PC-3 (cell line): ENCODE data around the gene PAK4. TPM values are rescaled to one million over a fixed set of nuclear protein-coding genes. Genes with fewer than 3 reads are reported as not detected.

Experiments
- ATAC-seq: fragments of 200-7000 bp; cut with Tn5 transposase; 2 replicates; pipeline ENCODE4 v1.9.1; 2020; ENCODE audit warnings: mild to moderate bottlenecking, moderate library complexity
- BruUV-seq: library from RNA; stranded (reverse); fragments of 400-500 nt; replicated peaks from 2 replicates; lab custom pipeline; 2021; lab: Mats Ljungman, UMichigan
- CTCF ChIA-PET: fragments of 300-600 bp; sonication (Branson Sonifier 250); formaldehyde crosslinking; loops from one replicate; lab custom pipeline; 2022; ENCODE audit warnings: antibody characterized with exemption; lab: Charles Lee
- POLR2A ChIA-PET: fragments of 300-600 bp; sonication (Branson Sonifier 250); formaldehyde crosslinking; loops from one replicate; lab custom pipeline; 2022; ENCODE audit warnings: antibody characterized with exemption; ENCODE audit not compliant: unreplicated experiment; lab: Charles Lee
- DNase-seq: peaks from one replicate; pipeline ENCODE4 v3.0.0-alpha.2; 2015
- H2AFZ ChIP-seq: fragments of 300-600 bp; sonication (generic); 2 replicates; pipeline ENCODE4 v1.6.0; 2016; ENCODE audit warnings: antibody characterized with exemption, low read length
- H3F3A ChIP-seq: fragments of 300-600 bp; sonication (generic); one replicate; pipeline ENCODE4 v1.6.0; 2017; ENCODE audit warnings: antibody characterized with exemption, low read length, control low read depth, mild to moderate bottlenecking; ENCODE audit not compliant: unreplicated experiment
- H3K27ac ChIP-seq: fragments of 300-600 bp; sonication (generic); 2 replicates; pipeline ENCODE4 v1.5.1; 2016; ENCODE audit warnings: mild to moderate bottlenecking, low read length
- H3K27me3 ChIP-seq: fragments of 300-600 bp; sonication (generic); 2 replicates; pipeline ENCODE4 v1.6.1; 2016; ENCODE audit warnings: low read length, mixed read lengths
- H3K36me3 ChIP-seq: fragments of 300-600 bp; sonication (generic); 2 replicates; pipeline ENCODE4 v1.6.1; 2016; ENCODE audit warnings: low read depth, mixed run types, low read length, mixed read lengths
- H3K4me1 ChIP-seq: fragments of 300-600 bp; sonication (generic); 2 replicates; pipeline ENCODE4 v1.5.1; 2016; ENCODE audit warnings: low read length; ENCODE audit not compliant: insufficient read depth
- H3K4me2 ChIP-seq: fragments of 300-600 bp; sonication (generic); 2 replicates; pipeline ENCODE4 v1.6.0; 2016; ENCODE audit warnings: low read length
- H3K4me3 ChIP-seq: fragments of 300-600 bp; sonication (generic); 2 replicates; pipeline ENCODE4 v1.5.1; 2016; ENCODE audit warnings: mild to moderate bottlenecking, low read length, mixed read lengths
- H3K79me2 ChIP-seq: fragments of 300-600 bp; sonication (generic); 2 replicates; pipeline ENCODE4 v1.6.1; 2017; ENCODE audit warnings: low read length, mixed read lengths
- H3K9ac ChIP-seq: fragments of 300-600 bp; sonication (generic); 2 replicates; pipeline ENCODE4 v1.6.0; 2016; ENCODE audit warnings: mild to moderate bottlenecking, low read length
- H3K9me2 ChIP-seq: fragments of 300-600 bp; sonication (generic); replicated peaks from 2 replicates; pipeline ENCODE4 v1.6.1; 2016; ENCODE audit warnings: mixed run types, low read length, mixed read lengths
- H3K9me3 ChIP-seq: fragments of 300-600 bp; sonication (generic); 2 replicates; pipeline ENCODE4 v1.6.1; 2016; ENCODE audit warnings: low read length, mixed read lengths
- H4K20me1 ChIP-seq: fragments of 300-600 bp; sonication (generic); 2 replicates; pipeline ENCODE4 v1.6.1; 2016; ENCODE audit warnings: low read length, mixed read lengths
- CTCF ChIP-seq: fragments of 300-600 bp; sonication (generic); conservative IDR thresholded peaks from 2 replicates; pipeline ENCODE4 v1.5.1; 2017; ENCODE audit warnings: antibody characterized with exemption, low read depth, mild to moderate bottlenecking, low read length
- EZH2 ChIP-seq: fragments of 300-600 bp; sonication (generic); IDR thresholded peaks from one replicate; pipeline ENCODE4 v1.6.1; 2017; ENCODE audit warnings: antibody characterized with exemption, mild to moderate bottlenecking, low read length; ENCODE audit not compliant: unreplicated experiment
- EZH2phosphoT487 ChIP-seq: fragments of 300-600 bp; sonication (generic); IDR thresholded peaks from 2 replicates; pipeline ENCODE4 v1.6.1; 2018; ENCODE audit warnings: mild to moderate bottlenecking, antibody characterized with exemption, low read length, borderline replicate concordance
- intact Hi-C: fragments of 100-400 bp; cut with micrococcal nuclease; formaldehyde crosslinking; loops from 2 replicates; pipeline ENCODE4 v1.9.0; 2023
- total RNA-seq: library from RNA; depleted of rRNA; stranded (reverse); fragments of >200 nt; gene quantifications from 2 replicates; pipeline ENCODE4 v1.2.3, GENCODE V29; 2014

The PAK4 gene
- total RNA-seq, 1 experiment from 2014 or later: 13.5 TPM

GRCh38 chr19:39200066-39200802 lies 74.6 kb downstream of the PAK4 start:
- POLR2A ChIA-PET: no interaction called here

GRCh38 chr19:39200803-39201115 lies 75.2 kb downstream of the PAK4 start:
- DNase-seq (no peak), ATAC-seq (no peak)
- TF ChIP-seq EZH2phosphoT487 (no peak), EZH2 (no peak), CTCF (no peak)
- ChIA-PET POLR2A (no interaction called here), CTCF (no interaction called here)
- Histone ChIP-seq H3K27me3 (no peaks in the 10 kb centered on the region), H3K79me2 (no peaks in the 10 kb centered on the region), H3K9ac (no peak overlapping the region), H3K4me2 (no peak overlapping the region), H3F3A (no peaks in the 10 kb centered on the region), H4K20me1 (no peaks in the 10 kb centered on the region), H3K36me3 (no peaks in the 10 kb centered on the region), H3K9me2 (no peaks in the 10 kb centered on the region), H3K9me3 (no peaks in the 10 kb centered on the region), H3K4me3 (no peak overlapping the region), H3K4me1 (peaks cover 19% of the 10 kb centered on the region), H3K27ac (no peak overlapping the region), H2AFZ (no peak overlapping the region)
- BruUV-seq: no TSS peak
- intact Hi-C loops: no loop called here

More at GRCh38 chr19:39200066-39200802, 74.6 kb downstream of the PAK4 start:
- Histone ChIP-seq H3K36me3 (no peaks in the 10 kb centered on the region), H3K27me3 (no peaks in the 10 kb centered on the region), H3K79me2 (no peaks in the 10 kb centered on the region), H3K4me1 (peaks cover 23% of the 10 kb centered on the region), H3K4me2 (no peak overlapping the region), H3F3A (no peaks in the 10 kb centered on the region), H3K9me2 (no peaks in the 10 kb centered on the region), H2AFZ (no peak overlapping the region), H4K20me1 (no peaks in the 10 kb centered on the region), H3K9me3 (no peaks in the 10 kb centered on the region), H3K4me3 (no peak overlapping the region), H3K27ac (no peak overlapping the region), H3K9ac (no peak overlapping the region)
- DNase-seq (no peak), ATAC-seq (no peak)
- intact Hi-C loops: no loop called here
- CTCF ChIA-PET: no interaction called here
- TF ChIP-seq EZH2 (no peak), EZH2phosphoT487 (no peak), CTCF (no peak)
- BruUV-seq: no TSS peak

- Histone ChIP-seq H4K20me1 (no peaks in the 10 kb centered on the region), H3K9me2 (no peaks in the 10 kb centered on the region), H3K4me1 (peaks cover 3% of the 10 kb centered on the region; the same call in 1 of the 2 replicates), H3K27ac (no peak overlapping the region), H3K4me3 (no peak overlapping the region), H3K79me2 (no peaks in the 10 kb centered on the region), H3K27me3 (no peaks in the 10 kb centered on the region), H3F3A (no peaks in the 10 kb centered on the region), H3K9me3 (no peaks in the 10 kb centered on the region), H3K36me3 (no peaks in the 10 kb centered on the region), H3K9ac (no peak overlapping the region), H2AFZ (no peak overlapping the region), H3K4me2 (no peak overlapping the region)
- DNase-seq: no peak
- intact Hi-C loops: no loop called here
- POLR2A ChIA-PET: no interaction called here
- ATAC-seq: no peak
- CTCF ChIA-PET: no interaction called here
- TF ChIP-seq EZH2phosphoT487 (no peak), EZH2 (no peak)
- no TSS peak for BruUV-seq
These were observed 77.4 kb downstream of the PAK4 start for GRCh38 chr19:39202998-39203355.
